ENCODE measurements around the gene DHX34. TPM values are rescaled to one million over a fixed set of nuclear protein-coding genes. Genes with fewer than 3 reads are reported as not detected.

The DHX34 gene
- polyA plus RNA-seq, 3 donors, result 3.4 to 34.4 (median 3.8) TPM

DNA sequence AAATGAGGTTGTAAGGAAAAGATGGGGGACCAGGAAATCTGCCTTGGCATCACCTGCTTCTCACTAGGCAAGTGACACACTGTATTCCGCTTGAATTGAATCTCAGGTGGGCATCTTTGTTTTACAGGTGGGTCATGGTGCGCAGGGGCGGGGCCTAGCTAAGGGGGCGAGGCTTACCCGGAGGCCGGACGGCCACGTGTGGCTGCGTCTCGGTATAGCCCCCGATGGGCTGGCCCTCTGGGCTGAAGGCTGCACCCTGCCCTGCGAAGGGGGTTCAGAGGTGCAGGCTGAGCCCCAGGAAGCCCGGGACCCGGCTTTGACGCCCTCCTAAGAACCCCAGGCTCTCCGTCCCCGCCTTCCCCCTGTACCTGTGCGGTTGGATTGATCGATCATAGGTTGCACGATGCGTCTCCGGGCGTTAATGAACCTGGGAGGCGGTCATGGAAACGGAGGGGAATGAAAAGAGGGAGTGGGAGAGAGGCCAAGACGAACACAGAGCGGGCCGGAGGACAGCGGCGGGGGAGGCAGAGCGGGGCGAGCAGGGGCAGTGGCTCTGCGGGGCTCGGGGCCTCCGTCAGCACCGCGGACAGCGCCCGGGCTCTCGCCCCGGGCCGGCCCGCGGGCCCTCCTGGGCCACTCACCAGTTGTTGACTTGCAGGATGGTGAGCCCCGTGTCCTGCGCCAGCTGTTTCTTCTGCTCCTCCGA lies 57.7 kb downstream of the DHX34 start:
- intact Hi-C loops (cut with micrococcal nuclease), result no loop called here
- Mint-ChIP-seq H3K4me1 (no peaks in the 10 kb centered on the region), H3K36me3 (no peaks in the 10 kb centered on the region), H3K4me3 (peak overlapping the region in 1 of 2 donors; percentile 79), H3K9me3 (peaks cover 0 to 4% (median 0%) of the 10 kb centered on the region in 7 donors), H3K27me3 (ENCODE audit: low read depth in 3 of 3) (peaks cover 44 to 66% (median 45%) of the 10 kb centered on the region in 3 donors), H3K27ac (no peak overlapping the region)
- TF ChIP-seq, protein P1, sequence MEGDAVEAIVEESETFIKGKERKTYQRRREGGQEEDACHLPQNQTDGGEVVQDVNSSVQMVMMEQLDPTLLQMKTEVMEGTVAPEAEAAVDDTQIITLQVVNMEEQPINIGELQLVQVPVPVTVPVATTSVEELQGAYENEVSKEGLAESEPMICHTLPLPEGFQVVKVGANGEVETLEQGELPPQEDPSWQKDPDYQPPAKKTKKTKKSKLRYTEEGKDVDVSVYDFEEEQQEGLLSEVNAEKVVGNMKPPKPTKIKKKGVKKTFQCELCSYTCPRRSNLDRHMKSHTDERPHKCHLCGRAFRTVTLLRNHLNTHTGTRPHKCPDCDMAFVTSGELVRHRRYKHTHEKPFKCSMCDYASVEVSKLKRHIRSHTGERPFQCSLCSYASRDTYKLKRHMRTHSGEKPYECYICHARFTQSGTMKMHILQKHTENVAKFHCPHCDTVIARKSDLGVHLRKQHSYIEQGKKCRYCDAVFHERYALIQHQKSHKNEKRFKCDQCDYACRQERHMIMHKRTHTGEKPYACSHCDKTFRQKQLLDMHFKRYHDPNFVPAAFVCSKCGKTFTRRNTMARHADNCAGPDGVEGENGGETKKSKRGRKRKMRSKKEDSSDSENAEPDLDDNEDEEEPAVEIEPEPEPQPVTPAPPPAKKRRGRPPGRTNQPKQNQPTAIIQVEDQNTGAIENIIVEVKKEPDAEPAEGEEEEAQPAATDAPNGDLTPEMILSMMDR (IDR thresholded peaks at IDR 0.05), result no peak
- no peak for DNase-seq
- H3K9me3 ChIP-seq (replicated peaks in 1 of 2; ENCODE audit: control insufficient read depth in 1 of 2, insufficient read depth in 1 of 2, low read length in 2 of 2), result no peaks in the 10 kb centered on the region
- H3K79me2 ChIP-seq (ENCODE audit: insufficient read depth, low read length), result no peaks in the 10 kb centered on the region
- no peaks in the 10 kb centered on the region for H3K4me1 ChIP-seq (ENCODE audit: control insufficient read depth in 1 of 2, insufficient read depth in 2 of 2, low read length in 2 of 2)
- H3K27ac ChIP-seq (ENCODE audit: low read depth in 1 of 2, low read length in 2 of 2), result no peak overlapping the region
- no peak overlapping the region for H3K4me2 ChIP-seq (replicated peaks; ENCODE audit: extremely low read depth, low read length, poor library complexity, severe bottlenecking)
- WGBS (ENCODE audit: insufficient coverage), result 14% methylated on average over 33 of the region's 47 CpGs
- H4K20me1 ChIP-seq (ENCODE audit: insufficient read depth, low read length), result no peaks in the 10 kb centered on the region
- no peak overlapping the region for H3K4me3 ChIP-seq (replicated peaks in 1 of 3; ENCODE audit: low read depth in 2 of 3, low read length in 3 of 3)
- no peak overlapping the region for H2AFZ ChIP-seq (ENCODE audit: insufficient read depth, low read depth, low read length, poor library complexity, severe bottlenecking)
- no peak overlapping the region for H3K9ac ChIP-seq (ENCODE audit: insufficient read depth, low read length, poor library complexity, severe bottlenecking)
- no peaks in the 10 kb centered on the region for H3K36me3 ChIP-seq (replicated peaks in 1 of 2; ENCODE audit: control insufficient read depth in 1 of 2, insufficient read depth in 2 of 2, low read length in 2 of 2)
- peaks cover 7 to 20% of the 10 kb centered on the region in 2 donors for H3K27me3 ChIP-seq (ENCODE audit: control insufficient read depth in 2 of 2, insufficient read depth in 2 of 2, low read length in 2 of 2)

DNA sequence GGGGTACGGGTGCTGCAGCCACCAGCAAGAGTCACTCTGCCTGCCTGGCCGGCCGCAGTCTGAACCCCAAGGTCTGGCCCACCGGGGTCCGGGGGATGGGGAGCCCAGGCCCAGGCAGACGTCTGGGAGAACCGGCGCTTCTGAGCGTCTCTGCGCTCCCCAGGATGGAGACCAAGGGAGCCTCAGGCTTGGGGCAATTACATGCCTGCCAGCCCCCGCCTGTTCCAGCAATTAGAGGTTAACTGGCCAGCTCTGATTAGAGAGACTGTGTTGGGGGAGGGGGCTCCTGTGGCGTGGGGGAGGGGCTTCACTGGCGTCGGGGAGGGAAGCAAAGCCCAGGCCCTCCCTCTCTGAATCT lies 58.3 kb downstream of the DHX34 start:
- Mint-ChIP-seq H3K27ac (no peak overlapping the region), H3K36me3 (no peaks in the 10 kb centered on the region), H3K9me3 (peaks cover 0 to 4% (median 0%) of the 10 kb centered on the region in 7 donors), H3K27me3 (ENCODE audit: low read depth in 3 of 3) (peaks cover 46 to 70% (median 46%) of the 10 kb centered on the region in 3 donors), H3K4me3 (peak overlapping the region in 1 of 2 donors; percentile 21), H3K4me1 (no peaks in the 10 kb centered on the region)
- Histone ChIP-seq H4K20me1 (ENCODE audit: insufficient read depth, low read length) (no peaks in the 10 kb centered on the region), H3K27ac (ENCODE audit: low read depth in 1 of 2, low read length in 2 of 2) (no peak overlapping the region), H3K4me2 (replicated peaks; ENCODE audit: extremely low read depth, low read length, poor library complexity, severe bottlenecking) (no peak overlapping the region), H3K27me3 (ENCODE audit: control insufficient read depth in 2 of 2, insufficient read depth in 2 of 2, low read length in 2 of 2) (peaks cover 7 to 20% of the 10 kb centered on the region in 2 donors), H3K4me1 (ENCODE audit: control insufficient read depth in 1 of 2, insufficient read depth in 2 of 2, low read length in 2 of 2) (no peaks in the 10 kb centered on the region), H3K4me3 (replicated peaks in 1 of 3; ENCODE audit: low read depth in 2 of 3, low read length in 3 of 3) (no peak overlapping the region), H3K9me3 (replicated peaks in 1 of 2; ENCODE audit: control insufficient read depth in 1 of 2, insufficient read depth in 1 of 2, low read length in 2 of 2) (no peaks in the 10 kb centered on the region), H3K9ac (ENCODE audit: insufficient read depth, low read length, poor library complexity, severe bottlenecking) (no peak overlapping the region), H3K36me3 (replicated peaks in 1 of 2; ENCODE audit: control insufficient read depth in 1 of 2, insufficient read depth in 2 of 2, low read length in 2 of 2) (no peaks in the 10 kb centered on the region), H2AFZ (ENCODE audit: insufficient read depth, low read depth, low read length, poor library complexity, severe bottlenecking) (no peak overlapping the region), H3K79me2 (ENCODE audit: insufficient read depth, low read length) (no peaks in the 10 kb centered on the region)
- intact Hi-C loops (cut with micrococcal nuclease), result no loop called here
- TF ChIP-seq, protein P1 (IDR thresholded peaks at IDR 0.05), result no peak
- WGBS (ENCODE audit: insufficient coverage), result 12% methylated on average over 10 of the region's 14 CpGs
- DNase-seq, result no peak
